Tibial nerve (tissue), 4 donors: ENCODE results near the gene NT5C. TPM values are rescaled to one million over a fixed set of nuclear protein-coding genes. Genes with fewer than 3 reads are reported as not detected.
"Not testable (repeated sequence)": the region's sequence is repeated elsewhere in the genome, so short reads cannot be mapped to it uniquely, and the experiment has no call there.

Source experiments
- DNase-seq, 2 donors: peaks; one replicate each; pipeline ENCODE4 v3.0.0-alpha.2; 2019; ENCODE audit warnings: low spot score in 2 of 2
- H3K27ac ChIP-seq, 4 donors: fragments of 200-600 bp; sonication (generic) in 3 of 4; one replicate each; pipeline ENCODE4 v1.5.1; 2017 to 2019; ENCODE audit warnings: mild to moderate bottlenecking in 1 of 4
- H3K27me3 ChIP-seq, 2 donors: fragments of 200-600 bp; sonication (generic) in 1 of 2; one replicate each; pipeline versions ENCODE4 v1.5.1 to v1.6.0; 2017 to 2019
- H3K36me3 ChIP-seq, 3 donors: fragments of 200-600 bp; sonication (generic); one replicate each; pipeline ENCODE4 v1.5.1; 2018 to 2019
- H3K4me1 ChIP-seq, 4 donors: fragments of 200-600 bp; sonication (generic) in 3 of 4; one replicate each; pipeline ENCODE4 v1.5.1; 2017 to 2019
- H3K4me3 ChIP-seq, 4 donors: fragments of 200-600 bp; sonication (generic) in 3 of 4; one replicate each; pipeline ENCODE4 v1.5.1; 2017 to 2019; ENCODE audit warnings: mild to moderate bottlenecking in 1 of 4, moderate library complexity in 1 of 4
- H3K9me3 ChIP-seq, 4 donors: fragments of 200-600 bp; sonication (generic) in 3 of 4; one replicate each; pipeline ENCODE4 v1.5.1; 2017 to 2019
- CTCF ChIP-seq, 5 experiments: fragments of 200-600 bp in 3 of 5; fragments of 450-650 bp in 2 of 5; sonication (generic) in 3 of 5; IDR thresholded peaks; one replicate each; pipeline ENCODE4 v1.5.1; 2016 to 2019; ENCODE audit warnings: antibody characterized with exemption in 5 of 5, mild to moderate bottlenecking in 3 of 5, moderate library complexity in 2 of 5
- EP300 ChIP-seq, 2 donors: sonication (generic); formaldehyde crosslinking; IDR thresholded peaks; one replicate each; pipeline ENCODE4 v1.6.1; 2017; ENCODE audit warnings: antibody characterized with exemption in 2 of 2, mild to moderate bottlenecking in 1 of 2
- POLR2A ChIP-seq, 2 donors: fragments of 450-650 bp; IDR thresholded peaks; one replicate each; pipeline ENCODE4 v1.6.1; 2017; ENCODE audit warnings: antibody characterized with exemption in 2 of 2, mild to moderate bottlenecking in 2 of 2, moderate library complexity in 2 of 2
- WGBS, 2 donors: methylation state at CpG; one replicate each; pipeline ENCODE4 v1.1.5; 2018; 5-methylcytosine and 5-hydroxymethylcytosine counted together
- total RNA-seq, 4 donors: library from RNA; depleted of rRNA; stranded (reverse); fragments of >200 nt; gene quantifications; one replicate each; pipeline ENCODE4 v1.1.0, GENCODE V29; 2016

Gene NT5C
- total RNA-seq, 4 donors from 2014 or later, result 137 to 194 (median 166) TPM

DNA sequence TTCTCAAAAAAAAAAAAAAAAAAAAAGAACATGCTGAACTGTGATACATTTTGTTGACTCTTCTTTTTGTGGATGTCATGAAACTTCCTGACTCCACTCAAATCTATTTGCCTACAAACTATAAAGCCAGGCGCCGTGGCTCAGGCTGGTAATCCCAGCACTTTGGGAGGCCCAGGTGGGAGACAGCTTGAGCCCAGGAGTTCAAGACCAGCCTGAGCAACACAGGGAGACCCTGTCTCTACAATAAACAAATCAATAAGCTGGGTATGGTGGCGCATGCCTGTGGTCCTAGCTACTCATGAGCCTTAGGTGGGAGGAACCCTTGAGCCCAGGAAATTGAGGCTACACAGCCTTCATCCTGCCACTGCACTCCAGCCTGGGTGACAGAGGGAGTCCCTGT lies 1.5 kb upstream of the NT5C start:
- no peaks in the 10 kb centered on the region for H3K27me3 ChIP-seq
- DNase-seq, result no peak
- no peak for TF ChIP-seq EP300 (IDR thresholded peaks at IDR 0.05)
- TF ChIP-seq POLR2A (IDR thresholded peaks at IDR 0.05), result no peak
- no peak for TF ChIP-seq CTCF (IDR thresholded peaks at IDR 0.05)
- H3K9me3 ChIP-seq, result no peaks in the 10 kb centered on the region
- H3K4me1 ChIP-seq, result peaks cover 0 to 19% (median 6%) of the 10 kb centered on the region in 4 donors
- peaks cover 0 to 25% (median 0%) of the 10 kb centered on the region in 3 donors for H3K36me3 ChIP-seq
- no peak overlapping the region for H3K27ac ChIP-seq
- H3K4me3 ChIP-seq, result no peak overlapping the region
- WGBS, 2 donors, result 93 to 94% methylated on average over 3 of the region's 3 CpGs

GRCh38 chr17:75132018-75133000 lies 767 bp upstream of the NT5C start:
- H3K9me3 ChIP-seq, DNase-seq, H3K27me3 ChIP-seq: not testable (repeated sequence)
- Histone ChIP-seq H3K36me3 (peaks cover 0 to 25% (median 0%) of the 10 kb centered on the region in 3 donors), H3K27ac (peak overlapping the region; percentile 75 to 93 (median 90)), H3K4me1 (peaks cover 0 to 19% (median 6%) of the 10 kb centered on the region in 4 donors), H3K4me3 (peak overlapping the region; percentile 72 to 81 (median 78))
- WGBS, 2 donors, result 78 to 80% methylated on average over 40 of the region's 40 CpGs

DNA sequence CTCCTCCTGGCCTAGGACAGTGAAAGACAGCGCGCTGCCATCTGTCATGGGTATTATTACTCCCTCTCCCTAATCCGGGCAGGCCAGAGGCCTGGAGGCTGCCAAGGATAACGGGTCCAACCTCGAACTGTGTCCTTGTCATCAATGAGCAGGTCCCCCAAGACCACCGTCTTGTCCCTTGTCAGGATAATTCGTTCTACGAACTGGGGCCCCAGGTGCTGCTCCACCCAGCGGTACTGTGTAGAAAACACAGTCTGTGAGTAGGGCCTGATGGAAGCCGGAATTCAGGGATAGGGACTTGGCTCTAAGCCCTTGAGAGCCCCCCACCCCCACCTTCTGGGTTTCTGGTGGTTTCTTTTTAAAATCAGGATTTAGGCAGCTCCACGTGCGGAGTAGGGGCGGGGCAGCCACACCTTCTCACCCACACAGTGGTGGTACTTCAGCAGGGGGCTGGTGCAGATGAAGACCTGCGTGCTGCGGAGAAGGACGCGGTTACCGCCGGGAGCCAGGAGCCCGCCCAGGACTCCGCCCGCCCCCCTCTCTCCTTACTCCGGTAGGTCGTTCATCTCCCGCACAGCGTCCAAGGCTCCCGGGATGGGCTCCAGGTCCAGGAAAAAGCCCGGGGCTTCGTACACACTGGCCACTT lies 787 bp downstream of the NT5C start:
- DNase-seq, result no peak
- 10 to 14% methylated on average over 26 to 29 of the region's 29 CpGs for WGBS, 2 donors
- Histone ChIP-seq H3K27me3 (no peaks in the 10 kb centered on the region), H3K4me3 (peak overlapping the region; percentile 72 to 81 (median 78)), H3K27ac (peak overlapping the region; percentile 75 to 93 (median 90)), H3K9me3 (no peaks in the 10 kb centered on the region), H3K36me3 (peaks cover 0 to 22% (median 0%) of the 10 kb centered on the region in 3 donors), H3K4me1 (peaks cover 0 to 19% (median 6%) of the 10 kb centered on the region in 4 donors)
- TF ChIP-seq CTCF (IDR thresholded peaks at IDR 0.05) (peak in 4 of 5 experiments; percentile 20 to 45 (median 37)), EP300 (IDR thresholded peaks at IDR 0.05) (no peak), POLR2A (IDR thresholded peaks at IDR 0.05) (no peak)

GRCh38 chr17:75130059-75130631 lies 1.4 kb downstream of the NT5C start:
- WGBS, 2 donors, result 74 to 78% methylated on average over 24 of the region's 24 CpGs
- TF ChIP-seq EP300 (IDR thresholded peaks at IDR 0.05), result no peak
- TF ChIP-seq POLR2A (IDR thresholded peaks at IDR 0.05), result no peak
- TF ChIP-seq CTCF (IDR thresholded peaks at IDR 0.05), result no peak
- peaks cover 0 to 21% (median 0%) of the 10 kb centered on the region in 3 donors for H3K36me3 ChIP-seq
- H3K9me3 ChIP-seq, result no peaks in the 10 kb centered on the region
- no peak for DNase-seq
- no peaks in the 10 kb centered on the region for H3K27me3 ChIP-seq
- H3K27ac ChIP-seq, result peak overlapping the region in 3 of 4 donors; percentile 90 to 93 (median 91)
- H3K4me1 ChIP-seq, result peaks cover 0 to 19% (median 6%) of the 10 kb centered on the region in 4 donors
- H3K4me3 ChIP-seq, result peak overlapping the region in 1 of 4 donors; percentile 76

GRCh38 chr17:75129576-75129975 lies 2.0 kb downstream of the NT5C start:
- peaks cover 0 to 21% (median 0%) of the 10 kb centered on the region in 3 donors for H3K36me3 ChIP-seq
- no peaks in the 10 kb centered on the region for H3K9me3 ChIP-seq
- TF ChIP-seq POLR2A (IDR thresholded peaks at IDR 0.05) (no peak), EP300 (IDR thresholded peaks at IDR 0.05) (no peak), CTCF (IDR thresholded peaks at IDR 0.05) (no peak)
- no peak for DNase-seq
- 81 to 87% methylated on average over 9 of the region's 9 CpGs for WGBS, 2 donors
- H3K4me3 ChIP-seq, result no peak overlapping the region
- H3K27me3 ChIP-seq, result no peaks in the 10 kb centered on the region
- H3K27ac ChIP-seq, result no peak overlapping the region
- H3K4me1 ChIP-seq, result peaks cover 0 to 21% (median 6%) of the 10 kb centered on the region in 4 donors
